Fibroblast of gingiva (primary cell): Measurements from ENCODE around the gene COG4.

Source experiments
- DNase-seq: peaks from one replicate; pipeline ENCODE4 v3.0.0-alpha.2; 2011; ENCODE audit warnings: low read depth

The COG4 gene

DNA sequence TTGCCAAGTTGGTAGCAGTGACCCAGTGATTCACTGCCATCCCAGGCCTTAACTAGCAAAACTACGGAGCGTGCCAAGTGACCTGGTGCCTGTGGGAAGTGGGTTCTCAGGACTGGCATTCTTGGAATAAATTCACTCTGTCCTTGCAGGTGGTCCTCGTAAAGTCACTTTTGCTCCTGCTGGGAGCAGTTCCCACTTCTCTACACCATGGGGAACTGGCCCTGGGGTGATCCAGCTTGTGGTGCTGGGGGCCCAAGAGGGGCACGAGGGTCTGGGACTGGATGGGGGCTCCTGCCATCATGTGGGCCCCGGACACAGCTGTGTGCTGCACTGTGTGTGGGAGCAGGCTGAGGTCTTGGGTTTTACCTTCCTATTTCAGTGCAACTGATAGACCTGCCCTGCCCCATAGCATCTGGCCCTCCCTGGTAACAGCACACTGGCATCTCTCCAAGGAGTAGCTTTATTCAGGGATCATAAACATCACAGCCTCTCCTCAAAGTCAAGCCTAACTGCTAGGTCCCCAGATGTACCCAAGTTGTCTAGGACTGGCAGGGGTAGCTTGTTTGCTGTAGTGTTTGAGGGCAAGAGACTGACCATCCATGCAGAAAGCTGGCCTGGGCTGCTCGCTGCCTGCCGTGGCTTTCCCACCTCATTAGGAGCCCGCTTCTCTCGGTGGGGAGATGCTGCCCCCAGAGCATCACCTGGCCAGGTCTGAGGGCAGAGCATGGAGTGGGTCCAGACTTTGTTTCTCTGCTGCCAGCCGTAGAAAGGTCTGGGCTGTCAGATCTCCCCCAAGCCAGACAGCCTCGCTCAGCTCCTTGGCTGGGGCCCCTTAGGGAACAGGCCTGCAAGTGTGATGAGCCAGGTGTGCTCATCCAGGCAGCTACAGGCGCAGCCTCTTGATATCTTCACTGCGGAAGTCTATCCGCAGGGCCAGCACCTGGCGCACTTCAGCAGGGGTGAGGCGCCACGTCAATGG lies 42.9 kb downstream of the COG4 start:
- no peak for DNase-seq

DNA sequence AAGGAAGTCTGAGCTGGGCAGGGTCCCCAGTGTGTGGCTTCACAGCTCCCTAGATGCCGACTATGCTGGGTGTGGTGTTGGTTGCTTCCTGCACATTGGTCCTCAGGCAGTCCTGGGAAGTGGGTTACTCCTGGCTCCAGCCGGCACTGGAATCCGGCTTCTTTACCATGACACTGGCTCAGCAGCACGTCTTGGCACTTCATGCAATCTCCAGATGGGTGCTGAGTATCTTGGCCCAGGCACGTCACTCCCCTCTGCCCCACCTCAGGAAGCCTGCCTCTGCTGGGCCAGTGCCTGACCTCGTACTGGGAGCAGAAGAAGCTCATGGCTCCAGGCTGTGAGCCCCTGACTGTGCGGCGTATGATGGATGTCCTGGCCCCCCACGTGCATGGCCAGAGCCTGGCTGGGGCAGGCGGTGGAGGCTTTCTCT lies 44.4 kb downstream of the COG4 start:
- DNase-seq, result peak; percentile 19

DNA sequence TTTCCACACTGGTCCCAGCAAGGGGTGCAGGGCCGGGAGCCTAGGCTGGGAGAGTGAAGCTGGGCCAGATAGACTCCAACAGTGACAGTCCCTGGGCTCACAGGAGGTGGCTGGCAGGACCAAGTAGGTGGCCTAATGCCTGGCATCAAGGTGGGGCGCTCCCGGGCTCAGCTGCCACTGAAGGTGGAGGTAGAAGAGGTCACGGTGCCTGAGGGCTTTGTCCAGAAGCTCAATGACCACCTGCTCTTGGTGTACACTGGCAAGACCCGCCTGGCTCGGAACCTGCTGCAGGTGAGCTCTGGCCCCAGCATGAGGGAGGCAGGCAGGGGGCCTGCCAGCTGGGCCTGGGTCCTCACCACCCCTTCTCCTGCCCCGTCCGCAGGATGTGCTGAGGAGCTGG lies 45.2 kb downstream of the COG4 start:
- no peak for DNase-seq

DNA sequence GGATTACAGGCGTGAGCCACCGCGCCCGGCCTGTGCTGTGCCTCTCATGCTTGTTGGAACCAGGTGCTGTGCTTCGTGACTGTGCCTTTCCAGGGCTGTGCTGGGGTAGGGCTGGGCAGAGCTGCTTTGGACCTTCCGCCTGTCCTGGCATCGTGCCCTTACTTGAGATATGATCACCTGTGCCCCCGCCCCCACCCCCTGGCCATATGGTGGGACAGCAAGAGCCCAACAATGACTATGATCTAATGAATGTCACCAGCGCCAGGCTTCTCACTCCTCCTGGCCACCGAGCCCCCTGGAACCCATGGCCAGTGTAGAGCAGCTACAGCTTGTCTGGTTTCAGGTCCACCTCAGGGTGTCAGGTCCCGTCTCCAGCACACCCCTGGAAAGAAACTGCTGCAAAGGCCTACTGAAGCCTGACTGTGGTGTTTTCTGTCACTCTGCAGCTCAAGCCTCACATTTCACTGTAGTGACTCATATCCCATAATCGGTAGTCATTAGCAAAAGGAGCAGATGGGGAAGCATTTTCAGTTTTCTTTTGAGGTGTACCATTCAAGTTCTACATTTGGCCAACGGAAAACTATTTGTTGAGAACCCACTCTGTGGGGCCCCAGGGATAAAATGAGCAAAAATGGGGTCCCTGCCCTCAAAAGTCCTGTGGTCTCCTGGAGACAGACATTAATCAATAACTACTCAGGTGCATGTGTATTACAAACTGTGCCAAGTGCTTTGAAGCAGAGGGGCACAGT lies 46.9 kb downstream of the COG4 start:
- DNase-seq, result peak; percentile 44

DNA sequence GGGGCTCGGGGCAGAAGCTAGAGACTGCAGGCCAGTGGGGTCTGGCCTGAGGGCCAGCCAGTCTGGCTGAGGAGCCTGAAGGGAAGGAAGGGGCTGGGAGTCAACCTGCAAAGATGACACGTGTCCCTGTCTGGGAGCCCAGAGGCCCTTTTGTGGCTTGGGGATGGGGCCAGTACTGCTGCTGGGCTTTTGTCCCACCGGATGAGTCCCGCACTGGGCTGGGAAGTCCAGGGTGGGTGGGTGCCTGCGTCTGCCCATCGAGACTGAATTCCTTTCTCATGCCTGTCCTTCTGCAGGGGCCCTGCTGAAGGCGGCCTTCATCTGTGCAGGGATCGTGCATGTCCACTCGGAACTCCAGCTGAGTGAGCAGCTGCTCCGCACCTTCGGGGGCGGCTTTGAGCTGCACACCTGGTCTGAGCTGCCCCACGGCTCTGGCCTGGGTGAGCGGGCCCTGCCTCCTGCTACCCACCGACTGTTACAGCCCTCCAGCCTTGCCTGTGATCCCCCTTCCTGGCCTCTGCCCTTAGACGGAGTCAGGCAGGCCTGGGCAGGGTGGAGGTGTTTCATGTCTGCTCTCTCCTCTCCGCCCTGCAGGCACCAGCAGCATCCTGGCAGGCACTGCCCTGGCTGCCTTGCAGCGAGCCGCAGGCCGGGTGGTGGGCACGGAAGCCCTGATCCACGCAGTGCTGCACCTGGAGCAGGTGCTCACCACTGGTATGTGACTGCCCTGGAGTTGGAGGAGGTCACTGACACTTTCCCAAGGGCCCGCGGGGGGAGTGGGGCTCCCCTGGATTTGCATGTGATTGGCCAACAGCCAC lies 48.1 kb downstream of the COG4 start:
- DNase-seq, result no peak

DNA sequence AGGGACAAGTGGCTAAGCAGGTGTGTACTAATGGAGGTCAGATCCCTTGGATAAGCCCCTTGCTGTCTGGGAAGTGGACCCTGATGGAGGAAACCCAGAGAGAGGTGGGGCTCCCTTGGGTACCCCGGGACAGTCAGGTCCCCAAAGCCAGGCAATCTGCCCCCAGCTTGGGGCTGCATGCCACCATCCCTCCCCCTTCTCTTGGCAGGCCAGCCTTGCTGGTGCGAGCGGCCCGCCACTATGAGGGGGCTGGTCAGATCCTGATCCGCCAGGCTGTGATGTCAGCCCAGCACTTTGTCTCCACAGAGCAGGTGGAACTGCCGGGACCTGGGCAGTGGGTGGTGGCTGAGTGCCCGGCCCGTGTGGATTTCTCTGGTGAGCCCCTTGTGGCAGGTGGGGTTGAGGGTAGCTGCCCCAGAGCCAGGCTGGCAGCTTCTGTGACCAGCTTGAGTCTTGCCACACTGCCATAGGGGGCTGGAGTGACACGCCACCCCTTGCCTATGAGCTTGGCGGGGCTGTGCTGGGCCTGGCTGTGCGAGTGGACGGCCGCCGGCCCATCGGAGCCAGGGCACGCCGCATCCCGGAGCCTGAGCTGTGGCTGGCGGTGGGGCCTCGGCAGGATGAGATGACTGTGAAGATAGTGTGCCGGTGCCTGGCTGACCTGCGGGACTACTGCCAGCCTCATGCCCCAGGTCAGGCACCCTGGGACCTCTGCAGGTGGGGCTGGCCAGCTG lies 48.9 kb downstream of the COG4 start:
- DNase-seq, result no peak

DNA sequence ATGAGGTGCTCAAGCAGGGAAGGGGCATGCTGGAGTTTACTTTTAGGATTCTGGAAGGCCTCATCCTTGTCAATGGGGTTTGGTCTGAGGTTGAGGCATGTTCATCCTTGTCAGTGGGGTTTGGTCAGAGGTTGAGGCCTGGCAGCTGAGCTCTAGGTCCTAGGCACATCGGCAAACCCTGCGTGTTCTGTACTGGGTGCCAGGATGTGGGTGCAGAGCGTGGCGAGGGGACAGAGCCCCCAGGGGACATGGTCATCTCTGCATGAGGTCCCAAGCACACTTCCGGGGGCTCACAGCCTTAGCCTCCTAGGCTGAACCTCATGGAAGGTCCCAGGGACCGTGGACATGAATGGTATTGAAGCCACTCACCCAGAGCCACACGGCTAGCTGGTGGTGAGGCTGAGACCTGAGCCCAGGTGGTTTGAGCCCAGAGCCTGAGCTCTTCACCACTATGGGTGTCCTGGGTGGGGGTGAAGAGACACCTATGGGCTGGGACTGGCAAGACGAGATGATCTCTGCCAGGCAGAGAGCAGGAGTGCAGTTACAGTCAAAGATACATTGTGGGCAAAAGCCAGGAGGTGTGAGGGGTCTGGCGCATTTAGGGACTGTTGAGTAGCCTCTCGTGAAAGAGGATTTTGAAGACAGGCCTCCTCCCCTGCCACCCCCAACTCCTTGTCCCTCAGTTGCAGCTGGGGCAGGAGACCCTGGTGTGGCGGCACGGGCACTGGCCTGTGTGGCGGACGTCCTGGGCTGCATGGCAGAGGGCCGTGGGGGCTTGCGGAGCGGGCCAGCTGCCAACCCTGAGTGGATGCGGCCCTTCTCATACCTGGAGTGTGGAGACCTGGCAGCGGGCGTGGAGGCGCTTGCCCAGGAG lies 49.7 kb downstream of the COG4 start:
- DNase-seq, result no peak

DNA sequence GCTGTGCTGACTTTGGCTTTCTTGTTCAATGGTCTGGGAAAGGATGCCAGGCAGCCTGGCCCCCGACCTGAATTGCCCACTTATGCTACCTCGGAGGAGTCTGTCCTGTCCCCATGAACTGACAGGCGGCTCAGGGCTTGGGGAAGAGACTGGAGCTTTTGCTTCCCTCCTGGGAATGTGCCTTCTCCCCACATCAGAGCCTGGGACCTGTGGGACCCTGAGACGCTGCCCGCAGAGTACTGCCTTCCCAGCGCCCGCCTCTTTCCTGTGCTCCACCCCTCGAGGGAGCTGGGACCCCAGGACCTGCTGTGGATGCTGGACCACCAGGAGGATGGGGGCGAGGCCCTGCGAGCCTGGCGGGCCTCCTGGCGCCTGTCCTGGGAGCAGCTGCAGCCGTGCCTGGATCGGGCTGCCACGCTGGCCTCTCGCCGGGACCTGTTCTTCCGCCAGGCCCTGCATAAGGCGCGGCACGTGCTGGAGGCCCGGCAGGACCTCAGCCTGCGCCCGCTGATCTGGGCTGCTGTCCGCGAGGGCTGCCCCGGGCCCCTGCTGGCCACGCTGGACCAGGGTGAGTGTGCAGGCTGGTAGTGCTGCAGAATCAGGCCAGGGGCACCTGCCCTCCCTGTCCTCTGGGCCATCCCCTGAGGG lies 50.4 kb downstream of the COG4 start:
- no peak for DNase-seq

DNA sequence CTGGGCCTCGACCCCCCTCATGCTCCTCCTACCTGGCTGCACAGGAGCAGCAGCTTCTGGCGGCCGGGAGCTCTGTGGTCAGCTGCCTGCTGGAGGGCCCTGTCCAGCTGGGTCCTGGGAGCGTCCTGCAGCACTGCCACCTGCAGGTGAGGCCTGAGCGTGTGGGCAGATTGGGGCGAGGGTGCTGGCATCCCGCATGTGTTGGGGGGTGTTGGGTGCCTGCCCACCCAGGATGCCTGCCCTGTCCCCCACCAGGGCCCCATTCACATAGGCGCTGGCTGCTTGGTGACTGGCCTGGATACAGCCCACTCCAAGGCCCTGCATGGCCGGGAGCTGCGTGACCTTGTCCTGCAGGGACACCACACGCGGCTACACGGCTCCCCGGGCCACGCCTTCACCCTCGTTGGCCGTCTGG lies 52.4 kb downstream of the COG4 start:
- no peak for DNase-seq

DNA sequence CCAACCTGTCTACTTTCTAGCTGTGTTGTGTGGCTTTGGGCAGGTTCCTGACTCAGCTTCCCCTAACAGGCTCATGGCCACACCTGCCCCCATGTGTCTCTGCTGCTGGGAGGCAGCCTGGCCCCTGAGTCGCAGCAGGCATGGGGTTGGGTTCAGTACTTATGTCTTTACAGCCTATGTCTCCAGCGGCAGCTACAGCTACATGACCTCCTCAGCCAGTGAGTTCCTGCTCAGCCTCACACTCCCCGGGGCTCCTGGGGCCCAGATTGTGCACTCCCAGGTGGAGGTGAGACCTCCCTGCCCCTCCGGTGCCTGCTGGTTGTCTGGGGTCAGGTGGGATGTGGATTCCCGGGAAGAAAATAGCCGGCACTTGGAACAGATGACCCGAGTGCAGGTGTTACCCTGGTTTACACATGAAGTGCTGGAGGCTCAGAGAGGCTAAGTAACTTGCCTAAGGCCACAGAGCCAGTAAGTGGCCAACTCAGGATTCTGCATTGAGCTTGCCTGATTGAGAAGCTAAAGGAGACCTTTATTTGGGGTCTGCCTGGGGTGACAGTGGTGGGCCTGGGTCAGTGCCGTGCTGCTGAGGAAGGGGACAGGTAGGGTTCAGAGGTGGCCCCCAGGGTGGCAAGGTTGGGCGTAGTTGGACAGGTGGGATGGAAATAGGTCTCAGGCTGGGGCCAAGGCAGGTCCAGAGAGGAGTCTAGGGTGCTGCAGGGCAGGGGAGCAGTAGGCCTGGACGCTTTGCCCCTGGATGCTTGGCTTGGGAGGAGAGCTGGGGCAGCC lies 53.0 kb downstream of the COG4 start:
- no peak for DNase-seq

DNA sequence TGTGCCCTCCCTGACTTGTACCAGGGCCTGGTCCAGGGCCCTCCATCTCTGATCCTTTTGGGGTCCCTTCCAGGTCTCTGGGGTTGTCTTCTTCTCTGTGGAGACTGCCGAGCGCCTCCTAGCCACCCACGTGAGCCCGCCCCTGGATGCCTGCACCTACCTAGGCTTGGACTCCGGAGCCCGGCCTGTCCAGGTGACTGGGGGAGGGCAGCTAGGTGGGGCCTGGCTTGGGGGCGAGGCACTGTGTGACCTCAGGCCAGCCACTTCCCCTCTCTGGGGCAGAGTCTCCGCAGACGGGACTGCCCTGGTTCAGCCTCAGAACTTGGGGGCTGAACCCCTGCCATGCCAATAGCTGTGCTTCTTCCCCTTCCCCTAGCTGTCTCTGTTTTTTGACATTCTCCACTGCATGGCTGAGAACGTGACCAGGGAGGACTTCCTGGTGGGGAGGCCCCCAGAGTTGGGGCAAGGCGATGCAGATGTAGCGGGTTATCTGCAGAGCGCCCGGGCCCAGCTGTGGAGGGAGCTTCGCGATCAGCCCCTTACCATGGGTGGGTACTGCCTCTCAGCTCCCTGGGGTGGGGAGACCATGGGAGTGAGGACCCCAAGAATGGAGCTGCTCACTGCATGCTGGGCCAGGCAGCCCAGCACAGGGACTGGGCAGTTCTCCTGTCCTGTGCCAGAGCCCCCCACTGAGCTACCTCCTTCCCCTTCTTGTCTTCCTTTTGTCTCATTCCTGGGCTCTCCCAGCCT lies 54.4 kb downstream of the COG4 start:
- no peak for DNase-seq

DNA sequence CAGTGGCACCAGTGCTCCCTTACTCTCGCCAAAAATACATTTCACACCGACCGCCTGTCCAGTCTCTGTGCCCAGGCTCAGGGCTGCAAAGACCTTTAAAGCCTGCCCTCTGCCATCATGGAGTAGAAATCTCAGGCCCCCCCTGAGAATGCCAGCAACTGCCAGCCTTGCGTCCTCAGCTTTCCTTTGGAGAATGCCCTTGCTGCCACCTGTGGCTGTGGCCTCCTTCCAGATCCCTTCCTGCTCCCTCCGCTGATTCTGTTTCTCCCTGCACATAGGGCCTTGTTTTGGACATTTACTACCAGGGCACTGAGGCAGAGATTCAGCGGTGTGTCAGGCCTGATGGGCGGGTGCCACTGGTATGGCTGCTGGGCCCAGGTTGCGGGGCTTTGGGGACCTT lies 55.7 kb downstream of the COG4 start:
- DNase-seq, result no peak

DNA sequence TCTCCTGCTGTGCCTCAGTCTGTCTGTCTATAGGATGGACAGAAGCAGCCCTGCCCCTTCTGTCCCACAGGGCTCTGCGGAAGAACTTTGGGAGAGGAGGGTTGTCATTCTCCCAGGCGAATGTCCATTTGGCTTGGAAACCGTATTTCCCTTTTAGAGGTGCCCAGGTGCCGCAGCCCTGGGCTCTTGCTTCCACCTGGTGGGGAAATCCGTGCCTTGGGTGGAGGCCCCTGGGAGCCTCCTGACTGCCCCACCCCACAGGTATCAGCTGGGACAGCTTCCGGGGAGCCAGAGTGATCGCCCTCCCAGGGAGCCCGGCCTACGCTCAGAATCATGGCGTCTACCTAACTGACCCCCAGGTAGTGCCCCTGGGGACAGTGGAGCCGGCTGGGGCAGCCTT lies 56.2 kb downstream of the COG4 start:
- DNase-seq, result no peak

DNA sequence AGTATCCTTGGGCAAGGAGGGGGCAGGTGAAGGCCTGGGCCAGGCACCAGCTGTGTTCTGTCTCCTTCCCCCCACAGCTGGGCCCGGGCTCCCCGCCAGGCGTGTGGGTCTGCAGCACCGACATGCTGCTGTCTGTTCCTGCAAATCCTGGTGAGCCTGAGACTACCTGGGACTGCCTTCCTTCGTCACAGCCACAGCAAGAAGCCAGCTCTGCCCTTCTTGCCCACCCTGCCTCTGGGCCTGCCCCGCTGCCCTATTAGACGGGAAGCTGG lies 56.6 kb downstream of the COG4 start:
- no peak for DNase-seq

DNA sequence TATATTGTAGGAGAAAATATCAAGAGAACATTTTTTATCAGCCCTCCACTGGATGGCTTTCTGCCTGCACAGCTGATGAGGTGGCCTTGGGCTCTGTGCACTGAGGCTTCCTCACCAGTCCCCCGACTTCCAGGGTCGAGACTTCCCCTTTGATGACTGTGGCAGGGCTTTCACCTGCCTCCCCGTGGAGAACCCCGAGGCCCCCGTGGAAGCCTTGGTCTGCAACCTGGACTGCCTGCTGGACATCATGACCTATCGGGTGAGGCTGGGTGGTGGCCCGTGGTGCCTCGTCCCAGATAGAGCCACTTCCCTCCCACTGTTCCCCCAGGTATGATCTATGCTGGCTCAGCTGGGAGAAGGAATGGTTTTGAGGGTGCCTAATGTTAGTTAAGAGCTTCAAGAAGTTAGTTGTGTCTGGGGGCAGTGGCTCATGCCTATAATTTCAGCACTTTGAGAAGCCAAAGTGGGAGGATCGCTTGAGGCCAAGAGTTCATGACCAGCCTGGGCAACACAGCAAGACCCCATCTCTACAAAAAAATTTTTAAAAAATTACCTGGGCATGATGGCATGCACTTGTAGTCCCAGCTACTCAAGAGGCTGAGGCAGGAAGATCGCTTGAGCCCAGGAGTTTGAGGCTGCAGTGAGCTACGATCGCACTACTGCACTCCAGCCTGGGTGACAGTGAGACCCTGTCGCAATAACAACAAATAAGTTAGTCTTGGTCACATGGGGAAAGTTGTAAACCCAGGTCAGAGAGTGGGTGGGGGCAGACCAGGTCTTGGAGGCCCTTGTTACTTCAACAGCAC lies 57.2 kb downstream of the COG4 start:
- no peak for DNase-seq

DNA sequence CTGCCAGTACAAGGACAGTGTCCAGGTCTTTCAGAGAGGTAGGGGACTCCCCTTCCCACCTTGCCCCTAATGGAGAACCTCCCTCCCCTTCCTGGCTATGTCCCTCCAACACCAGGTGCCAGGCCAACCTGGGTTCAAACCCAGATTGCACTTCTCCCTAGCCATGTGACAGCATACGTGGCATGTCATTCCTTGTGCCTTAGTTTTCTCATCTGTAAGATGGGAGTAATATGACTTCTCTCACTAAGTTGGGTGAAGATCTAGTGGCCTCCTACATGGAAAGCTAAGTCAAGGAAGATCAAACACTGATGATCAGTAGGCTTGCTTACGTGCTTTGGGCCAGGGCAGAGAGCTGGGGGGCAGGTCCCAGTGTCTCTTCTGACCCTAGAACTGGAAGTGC lies 60.1 kb downstream of the COG4 start:
- no peak for DNase-seq

DNA sequence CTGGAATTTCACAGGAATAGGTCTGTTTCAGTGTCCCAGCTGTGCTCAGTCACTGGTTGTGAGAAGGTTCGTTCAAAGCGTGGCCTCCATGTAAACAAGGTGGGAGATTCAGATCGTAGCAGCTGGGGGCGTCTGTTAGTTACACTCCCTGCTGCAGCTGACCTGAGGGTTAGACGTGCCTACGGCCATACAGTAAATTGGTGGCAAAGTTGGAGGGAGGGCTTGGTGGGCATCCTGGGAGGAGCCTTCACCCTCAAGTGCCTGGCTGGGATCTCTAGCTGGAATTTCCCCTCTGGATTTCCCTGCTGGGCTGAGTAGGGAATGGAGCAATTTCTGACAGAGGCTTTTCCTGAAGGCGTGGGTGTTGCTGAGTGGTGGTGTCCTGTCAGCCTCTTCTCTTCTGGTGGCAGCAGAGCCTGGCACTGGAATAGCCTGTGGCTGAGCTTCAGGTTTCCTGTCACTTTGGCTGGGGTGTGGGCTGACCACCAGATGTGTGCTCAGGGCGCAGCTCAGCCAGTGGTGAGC lies 62.6 kb downstream of the COG4 start:
- no peak for DNase-seq
